HG02852 (cell line): ENCODE results near the gene TBC1D24.
A peak's percentile ranks its signal among the peaks of the same experiment; 100 is the strongest.

Experiments
- ATAC-seq: cut with Tn5 transposase; IDR thresholded peaks from one replicate; pipeline ENCODE4 v1.9.1; 2021; ENCODE audit warnings: mild to moderate bottlenecking, moderate library complexity; ENCODE audit not compliant: unreplicated experiment

The TBC1D24 gene

GRCh38 chr16:2449118-2449517, 25.8 kb upstream of the TBC1D24 start:
- no peak for ATAC-seq

- no peak for ATAC-seq
Observed at GRCh38 chr16:2450535-2450934, 24.4 kb upstream of the TBC1D24 start.

- no peak for ATAC-seq
Observed at GRCh38 chr16:2450975-2451381, 23.9 kb upstream of the TBC1D24 start.

GRCh38 chr16:2451851-2452320, 23.0 kb upstream of the TBC1D24 start:
- no peak for ATAC-seq

GRCh38 chr16:2452650-2453049, 22.3 kb upstream of the TBC1D24 start:
- ATAC-seq = no peak

- no peak for ATAC-seq
Observed at GRCh38 chr16:2455081-2455845, 19.7 kb upstream of the TBC1D24 start.

- ATAC-seq = no peak
Observed at GRCh38 chr16:2456551-2457153, 18.3 kb upstream of the TBC1D24 start.

GRCh38 chr16:2457267-2457666, 17.7 kb upstream of the TBC1D24 start:
- ATAC-seq = no peak

- no peak for ATAC-seq
Observed at GRCh38 chr16:2457946-2458345, 17.0 kb upstream of the TBC1D24 start.

GRCh38 chr16:2458887-2459646, 15.9 kb upstream of the TBC1D24 start:
- no peak for ATAC-seq

- ATAC-seq = peak; percentile 91
Observed at GRCh38 chr16:2459647-2460390, 15.1 kb upstream of the TBC1D24 start, which contains the start of gene TEDC2. Gene TEDC2 (plus strand): TSS chr16:2460109. CDS start chr16:2460145, 36 bp downstream.

- ATAC-seq = no peak
Observed at GRCh38 chr16:2460391-2460713, 14.6 kb upstream of the TBC1D24 start.

- ATAC-seq = no peak
Observed at GRCh38 chr16:2460916-2461315, 14.0 kb upstream of the TBC1D24 start.

GRCh38 chr16:2462031-2462866, 12.7 kb upstream of the TBC1D24 start:
- no peak for ATAC-seq

GRCh38 chr16:2464333-2464732, 10.6 kb upstream of the TBC1D24 start:
- no peak for ATAC-seq

GRCh38 chr16:2465653-2466415, 9.1 kb upstream of the TBC1D24 start:
- no peak for ATAC-seq

GRCh38 chr16:2466667-2467527, 8.0 kb upstream of the TBC1D24 start:
- ATAC-seq = no peak

- ATAC-seq = no peak
Observed at GRCh38 chr16:2467528-2468232, 7.2 kb upstream of the TBC1D24 start.
